ENCODE measurements around the gene RBMS3.

GRCh38 chr3:29427266-29428103 is 146.6 kb downstream of the RBMS3 start:
- TF ChIP-seq CTCF (IDR thresholded peaks at IDR 0.05) (no peak), POLR2A (IDR thresholded peaks at IDR 0.05) (no peak)
